LNCAP (cell line): ENCODE results near the gene LSMEM2.
A peak's percentile ranks its signal among the peaks of the same experiment; 100 is the strongest.

Experiments used
- CTCF ChIP-seq: fragments of 450-650 bp; IDR thresholded peaks from 2 replicates; pipeline ENCODE4 v1.5.1; 2017; ENCODE audit warnings: mild to moderate bottlenecking

LSMEM2 gene

GRCh38 chr3:50323092-50323600 is 44.3 kb downstream of the LSMEM2 start:
- no peak for TF ChIP-seq CTCF

- TF ChIP-seq CTCF = no peak
Observed at GRCh38 chr3:50323614-50324199, 44.8 kb downstream of the LSMEM2 start.

GRCh38 chr3:50324351-50325112 is 45.6 kb downstream of the LSMEM2 start:
- peak; percentile 91 for TF ChIP-seq CTCF

GRCh38 chr3:50325113-50325480 is 46.2 kb downstream of the LSMEM2 start:
- no peak for TF ChIP-seq CTCF

- no peak for TF ChIP-seq CTCF
Observed at GRCh38 chr3:50325497-50326181, 46.8 kb downstream of the LSMEM2 start.

- TF ChIP-seq CTCF = no peak
Observed at GRCh38 chr3:50326182-50326541, 47.3 kb downstream of the LSMEM2 start.

GRCh38 chr3:50327129-50327528 is 48.2 kb downstream of the LSMEM2 start:
- no peak for TF ChIP-seq CTCF
